GM12878 (cell line): ENCODE measurements around the gene KLF7. TPM values are rescaled to one million over a fixed set of nuclear protein-coding genes. Genes with fewer than 3 reads are reported as not detected.

Experiments
- ATAC-seq: fragments of 200-7000 bp; cut with Tn5 transposase; 3 replicates; pipeline ENCODE4 v1.9.1; 2020; ENCODE audit warnings: mild to moderate bottlenecking, moderate library complexity
- BruUV-seq: library from RNA; stranded (reverse); fragments of 400-500 nt; replicated peaks from 2 replicates; lab custom pipeline; 2021; lab: Mats Ljungman, UMichigan
- CTCF ChIA-PET: fragments of 300-600 bp; sonication (Branson Sonifier 250); formaldehyde crosslinking; extraction: SDS; loops from one replicate; lab custom pipeline; 2021; ENCODE audit warnings: inconsistent platforms; lab: Yijun Ruan, JAX
- POLR2A ChIA-PET: fragments of 350-600 bp; formaldehyde crosslinking; extraction: SDS; loops from one replicate; lab custom pipeline; 2021; ENCODE audit warnings: inconsistent platforms; lab: Charles Lee
- RAD21 ChIA-PET: fragments of 300-600 bp; sonication (Branson Sonifier 250); formaldehyde crosslinking; loops from one replicate; lab custom pipeline; 2023; ENCODE audit warnings: antibody characterized with exemption; ENCODE audit not compliant: unreplicated experiment; lab: Charles Lee
- SMC1A ChIA-PET: fragments of 300-600 bp; sonication (Branson Sonifier 250); formaldehyde crosslinking; loops from one replicate; lab custom pipeline; 2023; ENCODE audit not compliant: unreplicated experiment, uncharacterized antibody; lab: Charles Lee
- DNase-seq: peaks from one replicate; pipeline ENCODE4 v3.0.0-alpha.2; 2011; ENCODE audit warnings: low read depth, low spot score
- FAIRE-seq: peaks from 3 replicates; lab custom pipeline; 2011; peaks lifted over from hg19 to GRCh38; lab: Jason Lieb, UNC
- H2AFZ ChIP-seq: 2 replicates; pipeline ENCODE4 v1.6.0; 2011; ENCODE audit warnings: low read depth, low read length, control low read depth; ENCODE audit not compliant: control insufficient read depth
- H3K27ac ChIP-seq: 2 replicates; pipeline ENCODE4 v1.5.1; 2011; ENCODE audit warnings: control low read depth; ENCODE audit not compliant: control insufficient read depth, insufficient read depth
- H3K27me3 ChIP-seq, 2 experiments: replicated peaks in 1 of 2; 2 replicates each; pipeline versions ENCODE4 v1.6.0 to v1.6.1; 2011; ENCODE audit warnings: low read length in 1 of 2; ENCODE audit not compliant: control insufficient read depth in 2 of 2, insufficient read depth in 2 of 2
- H3K36me3 ChIP-seq, 2 experiments: 2 replicates each; pipeline ENCODE4 v1.5.1; 2011; ENCODE audit warnings: low read length in 1 of 2; ENCODE audit not compliant: control insufficient read depth in 2 of 2, insufficient read depth in 2 of 2
- H3K4me1 ChIP-seq: 2 replicates; pipeline ENCODE4 v1.6.1; 2011; ENCODE audit warnings: mild to moderate bottlenecking, low read length, moderate library complexity, mixed read lengths; ENCODE audit not compliant: control insufficient read depth, insufficient read depth
- H3K4me2 ChIP-seq: 2 replicates; pipeline ENCODE4 v1.6.0; 2011; ENCODE audit warnings: control low read depth; ENCODE audit not compliant: control insufficient read depth, insufficient read depth
- H3K4me3 ChIP-seq: fragments of 200-600 bp; sonication (generic); 2 replicates; pipeline ENCODE4 v1.5.1; 2016
- H3K79me2 ChIP-seq: 2 replicates; pipeline ENCODE4 v1.6.0; 2011; ENCODE audit warnings: low read length; ENCODE audit not compliant: control insufficient read depth, insufficient read depth
- H3K9ac ChIP-seq: 2 replicates; pipeline ENCODE4 v1.8.0; 2011; ENCODE audit warnings: low read length, control low read depth, mixed read lengths; ENCODE audit not compliant: control insufficient read depth, insufficient read depth
- H3K9me3 ChIP-seq: replicated peaks from 3 replicates; pipeline ENCODE4 v1.5.1; 2011; ENCODE audit warnings: mild to moderate bottlenecking, low read length; ENCODE audit not compliant: control insufficient read depth, insufficient read depth
- H4K20me1 ChIP-seq: 2 replicates; pipeline ENCODE4 v1.6.0; 2011; ENCODE audit not compliant: control insufficient read depth, insufficient read depth
- GATAD2B ChIP-seq: fragments of 450-650 bp; conservative IDR thresholded peaks from 2 replicates; pipeline ENCODE4 v1.6.1; 2017; ENCODE audit warnings: low read depth, mild to moderate bottlenecking, moderate library complexity
- HCFC1 ChIP-seq: fragments of 150-350 bp; IDR thresholded peaks from 2 replicates; pipeline ENCODE4 v1.6.1; 2014; ENCODE audit warnings: low read length
- HDGF ChIP-seq: fragments of 450-650 bp; IDR thresholded peaks from 2 replicates; pipeline ENCODE4 v1.6.1; 2016; ENCODE audit warnings: antibody characterized with exemption
- JUNB ChIP-seq: IDR thresholded peaks from 2 replicates; pipeline ENCODE4 v1.6.1; 2016; ENCODE audit warnings: antibody characterized with exemption, mild to moderate bottlenecking
- MLLT1 ChIP-seq: fragments of 450-650 bp; IDR thresholded peaks from 2 replicates; pipeline ENCODE4 v1.6.1; 2016; ENCODE audit warnings: mild to moderate bottlenecking
- PAX5 ChIP-seq: IDR thresholded peaks from 2 replicates; pipeline ENCODE4 v1.6.1; 2011; ENCODE audit warnings: low read depth, low read length, borderline replicate concordance
- PBX3 ChIP-seq: IDR thresholded peaks from 2 replicates; pipeline ENCODE4 v1.6.1; 2011; ENCODE audit warnings: mild to moderate bottlenecking, low read depth, low read length, moderate library complexity; ENCODE audit not compliant: insufficient replicate concordance
- RAD51 ChIP-seq: fragments of 450-650 bp; IDR thresholded peaks from 2 replicates; pipeline ENCODE4 v1.6.1; 2016; ENCODE audit warnings: moderate library complexity, mild to moderate bottlenecking, inconsistent platforms
- RFX5 ChIP-seq: IDR thresholded peaks from 2 replicates; pipeline ENCODE4 v1.6.1; 2011; ENCODE audit warnings: low read depth, low read length, improper control_type of control experiment
- STAT3 ChIP-seq: IDR thresholded peaks from 2 replicates; pipeline ENCODE4 v1.6.1; 2011; ENCODE audit warnings: low read depth, low read length, improper control_type of control experiment
- SUZ12 ChIP-seq: fragments of 200-600 bp; sonication (generic); IDR thresholded peaks from one replicate; pipeline ENCODE4 v1.6.1; 2018; ENCODE audit warnings: antibody characterized with exemption, mild to moderate bottlenecking; ENCODE audit not compliant: unreplicated experiment
- ZNF622 ChIP-seq: fragments of 450-650 bp; IDR thresholded peaks from 2 replicates; pipeline ENCODE4 v1.6.1; 2017; ENCODE audit warnings: mild to moderate bottlenecking, inconsistent platforms
- WGBS: methylation state at CpG from one replicate; pipeline ENCODE4 v1.1.6; 2016; ENCODE audit warnings: low lambda C conversion rate; ENCODE audit not compliant: insufficient replicate concordance, insufficient coverage; ENCODE audit errors: missing lambda C conversion rate; 5-methylcytosine and 5-hydroxymethylcytosine counted together
- in situ Hi-C: fragments of 300-500 bp; cut with MboI; formaldehyde crosslinking; loops from 9 replicates; pipeline ENCODE4 v1.14.3; 2018; ENCODE audit warnings: mixed read lengths
- intact Hi-C: fragments of 100-400 bp; cut with micrococcal nuclease; formaldehyde crosslinking; loops from one replicate; pipeline ENCODE4 v1.14.2; 2022; ENCODE audit not compliant: unreplicated experiment
- polyA plus RNA-seq, 11 experiments: library from polyadenylated mRNA; depleted of rRNA in 4 of 11; unstranded in 6 of 11; stranded (reverse) in 5 of 11; fragments of >200 nt; fragmentation: Nextera tagmentation in 4 of 11; fragmentation: Illumina TruSeq in 1 of 11; extraction: Ambion mirVana in 4 of 11; extraction: Trizol in 1 of 11; gene quantifications; 1 replicate in 1 of 11; 2 replicates in 10 of 11; pipeline versions ENCODE4 v1.2.1 to v1.2.3, GENCODE V29; 2011 to 2016; ENCODE audit warnings: inconsistent platforms in 2 of 11, missing spikeins in 2 of 11, low read depth in 1 of 11
- total RNA-seq, 4 experiments: library from RNA; depleted of rRNA in 3 of 4; stranded (reverse); fragments of >200 nt in 3 of 4; fragmentation: Illumina TruSeq in 1 of 4; extraction: Trizol in 1 of 4; gene quantifications; 2 replicates each; pipeline versions ENCODE4 v1.2.1 to v1.2.3, GENCODE V29; 2013 to 2021

The KLF7 gene
- total and polyA plus RNA-seq, 10 of the 15 experiments (the other 5 are each of a cell fraction or from before 2014, with no cell fraction given) = 2.4 to 24.8 (median 8.5) TPM

- no peak for TF ChIP-seq MLLT1
- TF ChIP-seq STAT3 = no peak
- TF ChIP-seq, all 136 proteins: peak for 0
These were observed 98.8 kb downstream of the KLF7 start (continued) for GRCh38 chr2:207066791-207067460.

- no peak overlapping the region for H3K9ac ChIP-seq
- ChIA-PET SMC1A (no interaction called here), CTCF (no interaction called here), POLR2A (interaction anchor here (0.8 kb wide), 1 partner anchor 85 kb away, joined by 3 read pairs; no protein-coding TSS in a partner anchor), RAD21 (no interaction called here)
- no peak overlapping the region for H2AFZ ChIP-seq
- DNase-seq (no peak), FAIRE-seq (no peak), ATAC-seq (no peak)
- no peak overlapping the region for H3K27ac ChIP-seq
- intact Hi-C loops = no loop called here
- H3K4me2 ChIP-seq = no peak overlapping the region
- WGBS = 12% methylated on average over 2 of the region's 2 CpGs
- BruUV-seq = no TSS peak
- no peaks in the 10 kb centered on the region for H3K4me1 ChIP-seq
- H3K79me2 ChIP-seq = no peaks in the 10 kb centered on the region
- TF ChIP-seq SUZ12 (no peak), GATAD2B (no peak), RAD51 (no peak), PBX3 (no peak), PAX5 (no peak), HCFC1 (no peak), JUNB (no peak), HDGF (no peak), RFX5 (no peak), ZNF622 (no peak)
- H3K4me3 ChIP-seq = no peak overlapping the region
- in situ Hi-C loops = no loop called here
- H3K27me3 ChIP-seq = no peaks in the 10 kb centered on the region
- H3K36me3 ChIP-seq = no peaks in the 10 kb centered on the region
- no peaks in the 10 kb centered on the region for H3K9me3 ChIP-seq
- no peaks in the 10 kb centered on the region for H4K20me1 ChIP-seq
These were observed 99.6 kb downstream of the KLF7 start for GRCh38 chr2:207066166-207066565.
